ENCODE results near the gene FGF14. TPM values are rescaled to one million over a fixed set of nuclear protein-coding genes. Genes with fewer than 3 reads are reported as not detected.

The FGF14 gene
- total and polyA plus RNA-seq, 2 of the 4 experiments (the other 2 are of a cell fraction) = under 0.01 TPM; not detected in 1

DNA sequence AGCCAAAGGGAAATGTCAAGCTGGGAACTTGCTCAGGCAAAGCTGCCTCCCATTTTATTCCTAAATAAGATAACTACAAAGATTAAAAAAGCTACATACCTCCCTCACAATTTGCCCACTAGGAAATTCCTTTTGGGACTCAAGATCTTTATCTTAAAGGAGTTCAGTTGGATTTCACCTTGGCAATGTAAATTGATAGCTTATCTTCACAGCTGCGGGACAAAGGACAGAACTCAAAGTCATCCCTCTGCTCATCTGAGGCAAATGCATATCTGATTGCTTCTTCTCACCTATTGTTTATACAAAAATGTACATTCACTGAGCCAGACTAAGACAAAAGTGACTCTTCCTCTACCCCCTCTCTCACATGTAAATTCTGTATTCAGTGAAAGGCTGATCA, 47.8 kb downstream of the FGF14 start:
- Histone ChIP-seq H4K8ac (ENCODE audit: low read depth in 2 of 2, low read length in 2 of 2) (no peak overlapping the region), H3K4me1 (ENCODE audit: control insufficient read depth, insufficient read depth, low read length) (no peaks in the 10 kb centered on the region), H2BK15ac (ENCODE audit: low read depth, low read length) (no peak overlapping the region), H2BK20ac (ENCODE audit: low read depth, low read length) (no peak overlapping the region), H3K9me3 (ENCODE audit: control insufficient read depth, insufficient read depth, low read length) (no peaks in the 10 kb centered on the region), H2BK5ac (ENCODE audit: low read depth, low read length, poor library complexity, severe bottlenecking) (no peak overlapping the region), H2AFZ (replicated peaks; ENCODE audit: low read length, poor library complexity) (no peak overlapping the region), H3K36me3 (ENCODE audit: control insufficient read depth, insufficient read depth, low read length) (no peaks in the 10 kb centered on the region), H3K23ac (ENCODE audit: low read depth, low read length) (no peak overlapping the region), H3K4me2 (ENCODE audit: low read depth, low read length) (no peak overlapping the region), H3K79me1 (ENCODE audit: low read depth in 1 of 2, low read length in 2 of 2) (no peaks in the 10 kb centered on the region), H3K4me3 (ENCODE audit: insufficient read depth, low read depth, low read length) (no peak overlapping the region), H3K4ac (ENCODE audit: low read depth, low read length) (no peak overlapping the region), H2BK120ac (ENCODE audit: low read depth, low read length) (no peak overlapping the region), H4K5ac (ENCODE audit: low read depth, low read length) (no peak overlapping the region), H3K27me3 (ENCODE audit: control insufficient read depth, insufficient read depth, low read length) (no peaks in the 10 kb centered on the region), H3K9ac (ENCODE audit: low read depth, low read length) (no peak overlapping the region), H3K14ac (replicated peaks; ENCODE audit: low read depth, low read length) (no peak overlapping the region), H2AK5ac (ENCODE audit: low read depth, low read length) (no peak overlapping the region), H3K9me1 (ENCODE audit: insufficient read depth, low read length) (no peaks in the 10 kb centered on the region), H4K91ac (ENCODE audit: insufficient read depth, low read depth, low read length) (no peak overlapping the region), H4K20me1 (ENCODE audit: insufficient read depth, low read length) (no peaks in the 10 kb centered on the region), H3K27ac (ENCODE audit: insufficient read depth, low read length) (no peak overlapping the region), H2AK9ac (replicated peaks; ENCODE audit: low read depth, low read length, poor library complexity) (no peak overlapping the region), H3K56ac (ENCODE audit: extremely low read depth, insufficient read depth, low read length) (no peak overlapping the region), H3K18ac (ENCODE audit: low read depth, low read length) (no peak overlapping the region)
- POLR2A ChIA-PET (ENCODE audit: unreplicated experiment) = no interaction called here
- dilution Hi-C loops (cut with HindIII; ENCODE audit: low sequenced_read_pairs, unreplicated experiment) (no loop called here), in situ Hi-C loops (cut with MboI; ENCODE audit: low sequenced_read_pairs) (no loop called here), intact Hi-C loops (cut with micrococcal nuclease) (no loop called here)
- no CpG with 5 or more reads among the region's 1 CpG for WGBS, 2 experiments (ENCODE audit: extremely low coverage in 2 of 2, insufficient read length in 1 of 2)
- CTCF ChIA-PET = no interaction called here
- TF ChIP-seq RAD21 (IDR thresholded peaks at IDR 0.05; ENCODE audit: low read length) = no peak
- TF ChIP-seq CHD1 (IDR thresholded peaks at IDR 0.05; ENCODE audit: low read depth, low read length) = no peak
- no peak for TF ChIP-seq RFX5 (IDR thresholded peaks at IDR 0.05; ENCODE audit: low read depth, low read length)
- TF ChIP-seq, protein P1, sequence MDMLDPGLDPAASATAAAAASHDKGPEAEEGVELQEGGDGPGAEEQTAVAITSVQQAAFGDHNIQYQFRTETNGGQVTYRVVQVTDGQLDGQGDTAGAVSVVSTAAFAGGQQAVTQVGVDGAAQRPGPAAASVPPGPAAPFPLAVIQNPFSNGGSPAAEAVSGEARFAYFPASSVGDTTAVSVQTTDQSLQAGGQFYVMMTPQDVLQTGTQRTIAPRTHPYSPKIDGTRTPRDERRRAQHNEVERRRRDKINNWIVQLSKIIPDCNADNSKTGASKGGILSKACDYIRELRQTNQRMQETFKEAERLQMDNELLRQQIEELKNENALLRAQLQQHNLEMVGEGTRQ (IDR thresholded peaks at IDR 0.05; ENCODE audit: low read depth, low read length) = no peak
- TF ChIP-seq, protein P2, sequence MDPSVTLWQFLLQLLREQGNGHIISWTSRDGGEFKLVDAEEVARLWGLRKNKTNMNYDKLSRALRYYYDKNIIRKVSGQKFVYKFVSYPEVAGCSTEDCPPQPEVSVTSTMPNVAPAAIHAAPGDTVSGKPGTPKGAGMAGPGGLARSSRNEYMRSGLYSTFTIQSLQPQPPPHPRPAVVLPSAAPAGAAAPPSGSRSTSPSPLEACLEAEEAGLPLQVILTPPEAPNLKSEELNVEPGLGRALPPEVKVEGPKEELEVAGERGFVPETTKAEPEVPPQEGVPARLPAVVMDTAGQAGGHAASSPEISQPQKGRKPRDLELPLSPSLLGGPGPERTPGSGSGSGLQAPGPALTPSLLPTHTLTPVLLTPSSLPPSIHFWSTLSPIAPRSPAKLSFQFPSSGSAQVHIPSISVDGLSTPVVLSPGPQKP (IDR thresholded peaks at IDR 0.05; ENCODE audit: borderline replicate concordance, low read depth, low read length) = no peak
- TF ChIP-seq MAFK (IDR thresholded peaks at IDR 0.05; ENCODE audit: low read depth, low read length) = no peak
- TF ChIP-seq MXI1 (IDR thresholded peaks at IDR 0.05; ENCODE audit: borderline replicate concordance, low read depth, low read length) = no peak
- TF ChIP-seq CEBPB (IDR thresholded peaks at IDR 0.05; ENCODE audit: low read depth, low read length) = no peak
- TF ChIP-seq RCOR1 (IDR thresholded peaks at IDR 0.05; ENCODE audit: insufficient replicate concordance, low read length) = no peak
- no peak for TF ChIP-seq MAZ (IDR thresholded peaks at IDR 0.05; ENCODE audit: borderline replicate concordance, low read depth, low read length)
- no peak for TF ChIP-seq SMC3 (IDR thresholded peaks at IDR 0.05; ENCODE audit: low read depth, low read length)
- TF ChIP-seq FOS (IDR thresholded peaks at IDR 0.05; ENCODE audit: low read depth, low read length) = no peak
- TF ChIP-seq, protein P3, sequence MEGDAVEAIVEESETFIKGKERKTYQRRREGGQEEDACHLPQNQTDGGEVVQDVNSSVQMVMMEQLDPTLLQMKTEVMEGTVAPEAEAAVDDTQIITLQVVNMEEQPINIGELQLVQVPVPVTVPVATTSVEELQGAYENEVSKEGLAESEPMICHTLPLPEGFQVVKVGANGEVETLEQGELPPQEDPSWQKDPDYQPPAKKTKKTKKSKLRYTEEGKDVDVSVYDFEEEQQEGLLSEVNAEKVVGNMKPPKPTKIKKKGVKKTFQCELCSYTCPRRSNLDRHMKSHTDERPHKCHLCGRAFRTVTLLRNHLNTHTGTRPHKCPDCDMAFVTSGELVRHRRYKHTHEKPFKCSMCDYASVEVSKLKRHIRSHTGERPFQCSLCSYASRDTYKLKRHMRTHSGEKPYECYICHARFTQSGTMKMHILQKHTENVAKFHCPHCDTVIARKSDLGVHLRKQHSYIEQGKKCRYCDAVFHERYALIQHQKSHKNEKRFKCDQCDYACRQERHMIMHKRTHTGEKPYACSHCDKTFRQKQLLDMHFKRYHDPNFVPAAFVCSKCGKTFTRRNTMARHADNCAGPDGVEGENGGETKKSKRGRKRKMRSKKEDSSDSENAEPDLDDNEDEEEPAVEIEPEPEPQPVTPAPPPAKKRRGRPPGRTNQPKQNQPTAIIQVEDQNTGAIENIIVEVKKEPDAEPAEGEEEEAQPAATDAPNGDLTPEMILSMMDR (conservative IDR thresholded peaks at IDR 0.05; ENCODE audit: low read depth, low read length) = no peak
- TF ChIP-seq BHLHE40 (IDR thresholded peaks at IDR 0.05; ENCODE audit: low read depth, low read length) = no peak
- TF ChIP-seq NFE2L2 (IDR thresholded peaks at IDR 0.05; ENCODE audit: low read depth, low read length) = no peak
- no peak for TF ChIP-seq POLR2A (IDR thresholded peaks at IDR 0.05; ENCODE audit: low read depth, low read length)
- BruUV-seq (replicated peaks) = no TSS peak
- ATAC-seq (ENCODE audit: low read depth) (no peak), DNase-seq (no peak)

Measured in IMR-90 (cell line).